SK-N-SH treated with all-trans-retinoic acid at 6 μM for 48 hours (cell line): ENCODE data around the gene FAM111A.
"Not testable (repeated sequence)": the region's sequence is repeated elsewhere in the genome, so short reads cannot be mapped to it uniquely, and the experiment has no call there.

Experiments
- BACH2 ChIP-seq: fragments of 250-450 bp; sonication (Bioruptor Pico); IDR thresholded peaks from 2 replicates; pipeline ENCODE4 v1.9.0; 2021; ENCODE audit warnings: mild to moderate bottlenecking, borderline replicate concordance
- CREB5 ChIP-seq: fragments of 250-450 bp; sonication (Bioruptor Pico); IDR thresholded peaks from 2 replicates; pipeline ENCODE4 v1.5.1; 2020; ENCODE audit warnings: low read depth, mild to moderate bottlenecking, moderate library complexity
- CSDC2 ChIP-seq: fragments of 250-450 bp; sonication (Bioruptor Pico); IDR thresholded peaks from 2 replicates; pipeline ENCODE4 v1.5.0; 2020; ENCODE audit warnings: mild to moderate bottlenecking, moderate library complexity
- ESRRG ChIP-seq: fragments of 250-450 bp; sonication (Bioruptor Pico); IDR thresholded peaks from 2 replicates; pipeline ENCODE4 v1.6.1; 2021; ENCODE audit warnings: mild to moderate bottlenecking
- OSR1 ChIP-seq: fragments of 250-450 bp; sonication (Bioruptor Pico); IDR thresholded peaks from 2 replicates; pipeline ENCODE4 v1.8.0; 2022; ENCODE audit warnings: moderate library complexity, mild to moderate bottlenecking, inconsistent platforms
- PATZ1 ChIP-seq: fragments of 250-450 bp; sonication (Bioruptor Pico); IDR thresholded peaks from 2 replicates; pipeline ENCODE4 v1.8.0; 2020; ENCODE audit warnings: mild to moderate bottlenecking, moderate library complexity, borderline replicate concordance
- POU6F1 ChIP-seq: fragments of 250-450 bp; sonication (Bioruptor Pico); IDR thresholded peaks from 2 replicates; pipeline ENCODE4 v1.8.0; 2021; ENCODE audit warnings: low read depth, mild to moderate bottlenecking, moderate library complexity, borderline replicate concordance
- RARB ChIP-seq: fragments of 250-450 bp; sonication (Bioruptor Pico); IDR thresholded peaks from 2 replicates; pipeline ENCODE4 v1.8.0; 2021; ENCODE audit warnings: mild to moderate bottlenecking, moderate library complexity
- SNAI2 ChIP-seq: fragments of 250-450 bp; sonication (Bioruptor Pico); IDR thresholded peaks from 2 replicates; pipeline ENCODE4 v1.5.0; 2020; ENCODE audit warnings: mild to moderate bottlenecking, moderate library complexity
- TSHZ2 ChIP-seq: fragments of 250-450 bp; sonication (Bioruptor Pico); IDR thresholded peaks from 2 replicates; pipeline ENCODE4 v1.5.0; 2020; ENCODE audit warnings: mild to moderate bottlenecking, moderate library complexity
- ZFP3 ChIP-seq: fragments of 250-450 bp; sonication (Bioruptor Pico); IDR thresholded peaks from 2 replicates; pipeline ENCODE4 v1.5.0; 2020; ENCODE audit warnings: mild to moderate bottlenecking, moderate library complexity
- ZFP30 ChIP-seq: fragments of 450-650 bp; formaldehyde crosslinking; IDR thresholded peaks from 2 replicates; pipeline ENCODE4 v1.5.0; 2022; ENCODE audit warnings: mild to moderate bottlenecking, moderate library complexity
- ZNF565 ChIP-seq: fragments of 450-650 bp; formaldehyde crosslinking; conservative IDR thresholded peaks from 2 replicates; pipeline ENCODE4 v1.5.0; 2020; ENCODE audit warnings: low read depth, mild to moderate bottlenecking, moderate library complexity
- ZNF70 ChIP-seq: fragments of 450-650 bp; formaldehyde crosslinking; IDR thresholded peaks from 2 replicates; pipeline ENCODE4 v1.5.0; 2020; ENCODE audit warnings: mild to moderate bottlenecking, moderate library complexity

GRCh38 chr11:59095225-59095624, 47.4 kb upstream of the FAM111A start:
- TF ChIP-seq ZFP3 (CRISPR knock-in tag); OSR1; CSDC2 (CRISPR knock-in tag); ZNF70 (CRISPR knock-in tag); POU6F1 (CRISPR knock-in tag); SNAI2 (CRISPR knock-in tag); ZNF565 (CRISPR knock-in tag); PATZ1 (CRISPR knock-in tag); CREB5; RARB (CRISPR knock-in tag); BACH2; ESRRG; TSHZ2 (CRISPR knock-in tag); ZFP30 (CRISPR knock-in tag): not testable (repeated sequence)
